Measurements from ENCODE around the gene TNFRSF19. TPM values are rescaled to one million over a fixed set of nuclear protein-coding genes. Genes with fewer than 3 reads are reported as not detected.
"Not testable (repeated sequence)": the region's sequence is repeated elsewhere in the genome, so short reads cannot be mapped to it uniquely, and the experiment has no call there.

TNFRSF19 gene
- total RNA-seq, 1 donor from 2014 or later: 13.1 TPM

DNA sequence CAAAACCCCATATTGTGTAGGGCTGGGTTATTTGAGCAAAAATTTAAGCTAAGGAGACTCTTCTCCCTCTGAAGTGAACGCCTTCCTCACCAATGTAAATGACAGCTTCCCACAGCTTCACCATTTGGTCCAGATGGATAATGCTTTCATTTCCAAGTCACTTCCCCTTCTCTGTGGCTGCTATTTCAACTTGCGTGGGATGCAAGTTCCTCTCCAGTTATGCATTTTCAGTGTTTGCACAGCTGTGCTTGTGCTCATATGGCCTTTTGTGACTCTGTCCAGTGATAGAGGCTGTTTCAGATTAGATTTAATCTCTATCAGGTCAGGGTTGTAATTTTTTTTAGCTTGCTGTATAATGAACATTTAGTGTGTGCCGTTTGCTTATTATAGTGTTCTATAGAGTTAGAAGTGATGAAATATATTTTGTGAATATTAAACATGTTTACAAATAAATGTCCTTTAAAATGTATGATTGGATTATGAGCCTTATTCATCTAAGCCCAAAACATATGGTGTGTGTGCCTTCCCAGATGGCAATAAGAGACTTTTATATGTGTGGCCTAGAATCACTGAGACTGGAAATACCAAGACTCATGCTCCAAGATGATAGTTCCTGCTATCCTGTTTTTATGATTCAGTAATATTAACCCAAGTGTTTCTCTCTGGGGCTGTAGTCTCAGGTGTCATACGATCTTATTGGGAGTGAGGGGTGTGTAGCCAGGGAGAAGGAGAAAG lies 86.6 kb downstream of the TNFRSF19 start:
- ATAC-seq: no peak

GRCh38 chr13:23658929-23659541 lies 88.8 kb downstream of the TNFRSF19 start:
- no peak for ATAC-seq

- ATAC-seq: no peak
Measured at GRCh38 chr13:23660249-23660648, 90.0 kb downstream of the TNFRSF19 start.

DNA sequence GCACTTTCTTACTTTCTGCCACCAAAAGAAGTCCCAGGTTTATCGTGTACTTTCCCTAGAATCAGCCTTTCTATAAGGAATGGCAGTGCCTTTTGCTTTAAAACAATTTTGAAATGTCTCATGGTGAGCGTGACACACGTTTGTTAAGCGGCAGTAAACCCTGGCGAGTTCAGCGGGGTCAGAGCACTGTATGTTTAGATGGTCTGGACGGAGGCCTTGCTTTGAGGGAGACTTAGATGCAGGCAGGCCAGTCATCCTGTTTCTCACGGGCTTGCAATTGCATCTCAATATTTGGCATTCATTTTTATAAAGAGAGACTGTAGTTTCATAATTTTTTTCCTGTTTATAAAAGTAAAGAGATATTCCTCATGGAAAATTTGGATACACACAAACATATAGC lies 96.4 kb downstream of the TNFRSF19 start:
- no peak for ATAC-seq

- no peak for ATAC-seq
Measured at GRCh38 chr13:23667750-23668149, 97.5 kb downstream of the TNFRSF19 start.

- no peak for ATAC-seq
Measured at GRCh38 chr13:23668562-23668961, 98.3 kb downstream of the TNFRSF19 start.

DNA sequence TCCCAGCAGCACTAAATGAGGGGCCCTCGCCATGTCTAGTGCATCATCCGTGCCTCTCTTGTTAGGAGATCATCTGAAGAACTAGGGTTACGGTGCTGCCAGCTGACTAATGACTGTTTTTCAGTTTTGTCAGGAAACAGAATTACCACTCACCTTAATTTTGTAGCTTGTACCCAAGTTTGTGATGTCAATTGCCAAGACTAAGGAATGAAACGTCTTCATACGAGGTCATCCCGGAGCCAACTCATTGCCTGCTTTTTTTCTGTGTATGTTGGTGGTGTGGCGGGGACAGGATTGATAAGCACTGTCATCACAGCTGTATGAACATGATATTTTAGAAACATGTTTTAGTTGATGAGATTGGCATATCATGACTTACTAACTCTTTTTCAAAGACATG lies 100.6 kb downstream of the TNFRSF19 start:
- ATAC-seq: no peak

- ATAC-seq: no peak
Measured at GRCh38 chr13:23671377-23671776, 101.2 kb downstream of the TNFRSF19 start.

DNA sequence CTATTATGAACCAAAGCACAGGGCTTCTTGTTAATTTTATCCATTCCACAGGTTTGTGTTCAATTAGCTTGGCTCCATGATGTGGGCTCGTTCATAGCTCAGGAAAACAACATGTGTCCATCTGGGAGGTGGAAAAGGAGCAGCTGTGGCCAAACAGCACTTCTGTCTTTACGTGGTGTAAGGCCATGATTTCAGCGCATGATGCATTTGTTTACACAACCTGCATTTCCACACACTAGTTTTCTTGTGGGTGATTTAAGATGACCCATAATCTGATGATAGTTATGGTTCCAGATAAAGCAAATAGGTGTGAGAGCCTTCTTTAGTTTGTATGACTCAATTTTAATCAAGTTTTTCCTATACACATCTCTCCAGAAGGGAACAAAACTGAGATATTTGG lies 101.7 kb downstream of the TNFRSF19 start:
- no peak for ATAC-seq

DNA sequence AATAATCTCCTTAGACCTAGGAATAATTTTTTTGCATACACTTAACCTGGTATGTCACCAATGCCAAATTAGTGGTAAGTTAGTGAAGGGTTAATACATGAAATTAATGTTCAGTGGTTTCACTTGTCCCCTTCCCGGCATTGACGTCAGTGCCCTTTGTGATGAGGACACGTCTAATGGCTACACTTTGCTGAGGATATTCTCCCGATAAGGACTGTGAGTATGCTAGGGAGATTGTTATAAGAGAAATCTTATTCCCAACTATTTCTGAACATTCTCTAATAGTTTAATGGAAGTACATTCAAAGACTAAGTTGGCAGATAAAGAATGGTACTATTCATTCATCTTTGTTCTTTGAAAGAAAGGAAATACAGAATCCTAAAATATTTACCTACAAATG lies 102.4 kb downstream of the TNFRSF19 start:
- no peak for ATAC-seq

GRCh38 chr13:23673354-23673753 lies 103.1 kb downstream of the TNFRSF19 start:
- no peak for ATAC-seq

DNA sequence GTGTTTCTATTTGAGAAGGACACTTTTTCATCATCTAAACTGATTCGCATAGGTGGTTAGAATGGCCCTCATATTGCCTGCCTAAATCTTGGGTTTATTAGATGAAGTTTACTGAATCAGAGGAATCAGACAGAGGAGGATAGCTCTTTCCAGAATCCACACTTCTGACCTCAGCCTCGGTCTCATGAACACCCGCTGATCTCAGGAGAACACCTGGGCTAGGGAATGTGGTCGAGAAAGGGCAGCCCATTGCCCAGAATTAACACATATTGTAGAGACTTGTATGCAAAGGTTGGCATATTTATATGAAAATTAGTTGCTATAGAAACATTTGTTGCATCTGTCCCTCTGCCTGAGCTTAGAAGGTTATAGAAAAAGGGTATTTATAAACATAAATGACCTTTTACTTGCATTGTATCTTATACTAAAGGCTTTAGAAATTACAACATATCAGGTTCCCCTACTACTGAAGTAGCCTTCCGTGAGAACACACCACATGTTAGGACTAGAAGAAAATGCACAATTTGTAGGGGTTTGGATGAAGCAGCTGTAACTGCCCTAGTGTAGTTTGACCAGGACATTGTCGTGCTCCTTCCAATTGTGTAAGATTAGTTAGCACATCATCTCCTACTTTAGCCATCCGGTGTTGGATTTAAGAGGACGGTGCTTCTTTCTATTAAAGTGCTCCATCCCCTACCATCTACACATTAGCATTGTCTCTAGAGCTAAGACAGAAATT lies 103.8 kb downstream of the TNFRSF19 start:
- no peak for ATAC-seq

DNA sequence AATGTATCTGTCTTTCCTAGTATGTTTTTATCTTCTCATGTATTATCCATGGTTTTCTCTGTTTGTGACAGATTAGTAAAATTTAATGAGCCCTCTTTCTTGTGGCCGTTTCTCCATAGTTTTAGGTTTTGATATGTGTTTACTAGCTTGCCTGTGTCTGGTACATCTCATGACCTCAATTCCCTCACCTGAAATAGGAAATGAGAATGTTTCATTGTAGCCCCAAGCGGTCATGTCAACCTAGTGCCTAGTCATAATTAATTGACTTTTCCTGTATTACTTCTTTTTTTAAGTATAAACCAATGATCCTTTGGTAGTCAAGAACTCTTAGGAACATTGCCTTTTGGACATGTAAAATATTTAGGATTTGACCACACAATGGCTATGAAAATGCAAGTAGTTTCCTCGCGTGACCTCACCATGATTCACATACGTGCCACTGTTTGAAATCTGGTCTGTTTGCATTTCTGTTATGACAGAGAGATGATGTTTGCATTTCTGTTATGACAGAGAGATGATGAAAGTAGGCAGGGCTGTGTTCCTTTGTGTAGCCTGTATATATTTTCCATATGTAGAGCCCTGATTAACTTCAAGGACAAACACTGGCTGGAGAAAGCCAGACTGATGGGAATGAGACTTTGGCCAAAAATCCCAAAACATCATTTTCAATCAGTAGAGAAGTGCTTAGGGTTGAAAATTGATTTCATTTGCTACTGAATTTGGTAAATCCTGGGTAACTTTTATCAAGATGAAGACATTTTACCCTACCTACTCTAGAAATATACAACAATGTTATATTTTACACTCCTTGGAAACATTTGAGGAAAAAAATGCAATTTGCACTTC lies 104.8 kb downstream of the TNFRSF19 start:
- ATAC-seq: peak; percentile 94

DNA sequence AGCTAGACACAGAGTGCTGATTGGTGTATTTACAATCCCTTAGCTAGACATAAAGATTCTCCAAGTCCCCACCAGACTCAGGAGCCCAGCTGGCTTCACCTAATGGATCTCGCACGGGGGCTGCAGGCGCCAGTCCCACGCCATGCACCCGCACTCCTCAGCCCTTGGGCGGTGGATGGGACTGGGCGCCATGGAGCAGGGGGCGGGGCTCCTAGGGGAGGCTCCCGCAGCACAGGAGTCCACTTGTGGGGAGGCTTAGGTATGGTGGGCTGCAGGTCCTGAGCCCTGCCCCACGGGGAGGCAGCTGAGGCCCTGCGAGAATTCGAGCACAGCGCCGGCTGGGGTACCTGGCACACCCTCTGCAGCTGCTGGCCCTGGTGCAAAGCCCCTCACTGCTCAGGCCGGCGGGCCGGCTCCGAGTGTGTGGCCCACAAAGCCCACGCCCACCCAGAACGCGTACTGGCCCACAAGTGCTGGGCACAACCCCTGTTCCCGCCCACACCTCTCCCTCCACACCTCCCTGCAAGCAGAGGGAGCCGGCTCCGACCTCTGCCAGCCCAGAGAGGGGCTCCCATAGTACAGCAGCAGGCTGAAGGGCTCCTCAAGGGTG lies 107.6 kb downstream of the TNFRSF19 start:
- ATAC-seq: not testable (repeated sequence)

- ATAC-seq: no peak
Measured at GRCh38 chr13:23678795-23679194, 108.6 kb downstream of the TNFRSF19 start.

DNA sequence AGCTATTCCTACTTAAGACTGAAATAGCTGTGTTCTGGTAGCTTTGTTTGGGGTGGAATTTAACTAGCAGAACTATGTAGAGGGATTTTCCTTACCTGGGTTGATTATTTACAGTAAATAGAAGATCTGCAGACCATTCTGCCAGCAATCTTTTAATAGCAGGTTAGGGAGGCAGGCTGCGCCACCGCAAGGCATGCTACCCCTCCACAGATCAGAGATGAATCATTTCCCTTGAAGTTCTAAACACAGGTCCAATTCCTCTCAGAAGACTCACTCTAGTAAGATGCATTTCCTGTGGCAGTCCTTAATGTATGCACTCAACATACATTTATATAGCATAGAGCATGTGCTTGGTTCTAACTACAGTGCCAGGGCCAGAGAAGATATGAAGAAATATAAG lies 109.0 kb downstream of the TNFRSF19 start:
- ATAC-seq: no peak

GRCh38 chr13:23680845-23681669 lies 110.8 kb downstream of the TNFRSF19 start:
- ATAC-seq: no peak

DNA sequence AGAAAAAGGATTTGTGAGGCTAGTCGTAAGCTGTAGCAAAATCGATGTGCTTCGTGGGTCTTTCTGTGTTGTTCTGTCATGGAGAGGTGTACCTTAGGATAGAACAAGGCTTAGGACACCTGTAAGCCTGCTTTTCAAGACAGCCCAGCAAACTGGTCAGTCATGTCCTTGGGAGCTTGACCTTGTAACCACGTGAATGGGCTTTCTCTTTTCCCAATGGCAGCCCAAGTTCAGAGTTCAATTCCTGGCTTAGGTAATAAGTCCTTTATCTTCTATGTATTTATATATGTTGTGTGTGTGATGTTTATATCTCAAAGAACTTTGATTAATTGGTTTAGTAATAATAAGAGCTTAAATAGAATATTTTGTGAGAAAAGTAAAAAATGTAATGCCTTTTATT lies 112.9 kb downstream of the TNFRSF19 start:
- no peak for ATAC-seq

- no peak for ATAC-seq
Measured at GRCh38 chr13:23684647-23685046, 114.4 kb downstream of the TNFRSF19 start.

DNA sequence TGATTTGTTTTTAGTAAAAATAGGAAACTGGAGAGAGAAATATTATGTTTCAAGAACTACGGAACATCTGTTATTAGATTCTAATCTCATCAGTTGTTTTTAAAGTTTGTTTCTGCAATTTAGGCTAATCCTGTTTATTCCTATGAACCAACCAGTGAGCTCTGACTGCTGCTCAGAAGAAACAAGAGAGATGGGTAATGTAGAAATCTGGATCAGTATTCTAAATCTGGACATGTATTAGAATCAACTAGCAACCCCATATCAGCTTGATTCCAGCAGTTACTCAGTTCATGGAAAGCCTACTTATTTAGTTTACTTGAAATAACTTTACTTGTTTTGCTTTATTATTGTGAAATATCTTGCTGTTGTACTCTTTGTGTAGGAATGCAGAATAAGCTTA lies 115.2 kb downstream of the TNFRSF19 start:
- ATAC-seq: no peak

DNA sequence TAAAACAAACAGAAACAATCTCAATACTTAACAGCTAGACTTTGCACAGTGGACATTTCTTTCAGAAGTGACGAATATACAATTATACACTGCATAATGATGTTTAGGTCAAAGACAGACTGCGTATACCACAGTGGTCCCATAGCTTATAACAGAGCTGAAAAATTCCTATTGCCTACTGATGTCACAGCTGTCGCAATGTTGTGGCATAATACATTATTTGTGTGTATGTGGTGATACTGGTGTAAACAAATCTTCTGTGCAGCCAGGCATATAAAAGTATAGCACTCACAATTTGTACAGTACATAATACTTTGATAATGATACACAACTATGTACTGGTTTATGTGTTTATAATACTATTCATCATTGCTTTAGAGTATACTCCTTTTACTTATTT lies 116.7 kb downstream of the TNFRSF19 start:
- no peak for ATAC-seq

All from esophagus mucosa (tissue), 1 donor.